HG03521 (cell line): Measurements from ENCODE around the gene LGR4.

Experiments
- ATAC-seq: cut with Tn5 transposase; IDR thresholded peaks from one replicate; pipeline ENCODE4 v1.9.1; 2021; ENCODE audit warnings: mild to moderate bottlenecking, moderate library complexity; ENCODE audit not compliant: unreplicated experiment

Gene LGR4

DNA sequence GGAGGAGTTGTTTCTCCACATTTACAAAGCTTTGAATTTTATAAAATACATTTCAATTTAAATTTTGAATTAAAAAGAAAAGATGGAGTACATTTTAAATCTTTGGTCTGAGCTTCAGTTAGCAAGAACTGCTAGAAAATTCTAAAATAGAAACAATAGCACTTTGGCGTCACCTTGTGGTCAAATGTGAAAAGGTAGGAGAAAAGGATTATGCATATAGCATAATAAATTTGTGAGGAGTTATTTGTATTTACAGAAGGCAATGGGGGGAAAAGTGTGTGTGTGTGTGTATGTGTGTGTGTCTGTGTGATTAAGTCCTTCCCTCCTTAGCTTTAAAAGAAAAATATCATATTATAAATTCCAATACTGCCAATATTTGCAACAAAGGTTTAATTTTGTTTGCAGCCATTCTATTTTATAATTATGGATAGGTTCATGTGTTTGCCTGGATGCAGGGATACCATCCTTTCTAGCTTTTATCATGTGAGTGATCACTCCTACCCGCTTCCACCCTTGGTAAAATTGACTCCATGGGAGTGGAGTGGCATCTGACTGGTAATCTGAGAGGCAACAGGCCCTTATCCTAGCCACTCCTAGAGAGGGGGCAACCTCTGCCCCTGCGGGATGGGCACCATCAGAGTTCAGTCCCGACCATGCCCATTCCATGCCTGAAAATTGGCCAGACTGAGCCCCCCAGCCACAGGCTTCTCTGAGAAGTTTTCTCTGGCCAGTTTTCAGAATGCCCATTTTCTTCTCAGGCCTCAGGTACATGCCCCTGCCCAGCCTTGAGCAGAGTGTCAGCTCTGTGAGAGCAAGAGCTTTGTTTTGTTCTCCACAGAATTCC, 13.6 kb upstream of the LGR4 start:
- no peak for ATAC-seq

DNA sequence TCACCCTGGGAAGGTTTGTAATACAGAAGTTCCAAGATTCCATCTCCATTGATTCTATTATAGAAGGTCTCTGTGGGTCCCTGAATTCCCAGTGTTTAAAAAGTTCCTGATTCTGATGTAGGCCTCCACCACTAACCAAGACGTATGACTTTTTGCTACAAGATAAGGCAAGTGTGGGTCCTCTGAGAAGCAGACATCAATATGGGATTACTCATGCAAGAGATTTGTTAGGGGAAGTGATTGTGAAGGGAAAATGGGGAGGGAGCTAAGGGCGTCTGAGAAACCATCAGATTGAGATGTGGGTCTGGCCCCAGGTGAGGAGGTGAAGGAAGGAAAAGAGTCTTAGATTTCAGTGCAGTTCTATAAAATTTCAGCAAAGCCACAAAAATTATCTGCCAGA, 10.2 kb upstream of the LGR4 start:
- ATAC-seq: no peak

DNA sequence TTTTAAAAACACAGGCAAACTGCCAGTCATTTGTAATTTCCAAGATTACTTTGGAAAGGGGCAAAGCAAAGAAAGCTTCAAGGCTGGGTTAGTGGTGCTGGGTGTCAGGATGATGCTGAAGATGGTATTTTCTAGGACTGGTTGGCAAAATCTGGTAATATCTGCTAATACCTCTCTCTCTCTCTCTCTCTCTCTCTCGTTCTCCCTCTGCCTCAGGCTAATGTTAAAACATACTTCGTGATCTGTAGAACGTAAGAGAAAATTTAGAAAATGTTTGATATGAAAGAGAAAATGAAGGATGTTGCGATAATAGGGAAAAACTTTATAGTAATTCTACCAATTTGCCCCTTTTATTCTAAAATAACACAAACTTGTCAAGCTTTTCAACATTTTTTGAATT, 9.4 kb upstream of the LGR4 start:
- ATAC-seq: no peak

DNA sequence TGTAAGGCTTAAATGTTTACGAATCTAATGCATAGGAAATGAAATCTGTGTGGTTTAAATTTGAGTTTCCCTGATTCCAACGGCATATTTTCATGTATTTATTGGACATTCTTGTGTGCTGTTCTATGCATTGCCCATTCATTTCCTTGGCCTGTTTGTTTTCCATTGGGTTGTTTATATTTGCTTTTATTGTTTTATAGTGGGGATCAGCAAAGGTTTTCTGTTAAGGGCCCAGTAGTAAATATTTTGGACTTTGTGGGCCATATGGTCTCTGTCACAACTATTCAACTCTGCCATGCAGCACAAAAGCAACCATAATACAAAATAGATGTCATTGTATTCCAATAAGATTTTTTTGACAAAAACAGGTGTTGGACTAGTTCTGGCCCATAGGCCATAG, 5.2 kb upstream of the LGR4 start:
- ATAC-seq: no peak

DNA sequence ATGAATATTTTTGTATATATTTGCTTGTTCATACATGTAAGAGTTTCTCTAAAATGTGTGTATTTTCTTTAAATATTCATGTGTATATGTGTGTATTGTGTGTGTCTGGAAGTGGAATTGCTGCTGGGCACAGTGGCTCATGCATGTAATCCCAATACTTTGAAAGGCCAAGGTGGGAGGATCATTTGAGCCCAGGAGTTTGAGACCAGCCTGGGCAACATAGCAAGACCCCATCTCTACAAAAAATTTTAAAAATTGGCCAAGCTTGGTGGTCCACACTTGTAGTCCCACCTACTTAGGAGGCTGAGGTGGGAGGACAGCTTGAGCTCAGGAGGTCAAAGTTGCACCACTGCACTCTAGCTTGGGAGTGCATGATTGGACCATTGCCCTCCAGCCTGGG, 4.7 kb upstream of the LGR4 start:
- ATAC-seq: no peak

DNA sequence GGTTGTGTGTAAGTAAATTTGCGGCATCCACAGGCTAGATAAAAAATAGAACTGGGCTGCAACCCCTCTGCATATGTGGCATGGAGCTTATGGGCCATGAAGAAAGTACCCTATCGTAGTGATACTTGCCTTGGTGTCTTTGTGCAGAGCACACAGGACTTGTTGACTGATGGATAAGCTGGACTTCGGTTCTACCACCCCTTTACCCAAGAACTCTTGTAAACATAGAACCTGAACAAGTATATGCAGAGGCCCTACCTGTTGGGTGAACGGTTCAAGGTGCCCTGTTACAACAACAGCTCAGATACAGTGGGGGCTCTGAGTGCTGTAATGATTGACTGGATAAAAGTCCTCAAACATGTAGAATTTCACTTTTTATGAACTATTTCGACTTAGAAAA, 3.0 kb upstream of the LGR4 start:
- ATAC-seq: no peak

DNA sequence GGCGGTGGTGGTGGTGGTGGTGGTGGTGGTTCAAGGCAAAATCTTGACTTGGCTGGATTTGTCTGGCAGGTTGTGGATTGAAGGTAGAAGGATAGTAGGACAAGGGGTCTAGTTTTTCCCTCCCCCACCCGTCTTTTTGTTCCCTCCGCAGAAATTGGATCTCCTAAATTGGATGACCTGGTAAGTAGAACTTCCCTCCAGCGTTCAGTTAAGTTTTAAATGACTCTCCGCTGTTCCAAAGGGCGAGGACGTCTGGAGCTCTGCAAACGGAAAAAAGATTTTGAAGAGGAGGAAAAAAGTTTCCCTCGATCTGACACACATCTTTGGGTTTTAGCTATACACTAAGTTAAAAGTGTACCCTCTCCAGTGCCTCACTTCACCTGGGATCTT, 422 bp upstream of the LGR4 start:
- no peak for ATAC-seq

DNA sequence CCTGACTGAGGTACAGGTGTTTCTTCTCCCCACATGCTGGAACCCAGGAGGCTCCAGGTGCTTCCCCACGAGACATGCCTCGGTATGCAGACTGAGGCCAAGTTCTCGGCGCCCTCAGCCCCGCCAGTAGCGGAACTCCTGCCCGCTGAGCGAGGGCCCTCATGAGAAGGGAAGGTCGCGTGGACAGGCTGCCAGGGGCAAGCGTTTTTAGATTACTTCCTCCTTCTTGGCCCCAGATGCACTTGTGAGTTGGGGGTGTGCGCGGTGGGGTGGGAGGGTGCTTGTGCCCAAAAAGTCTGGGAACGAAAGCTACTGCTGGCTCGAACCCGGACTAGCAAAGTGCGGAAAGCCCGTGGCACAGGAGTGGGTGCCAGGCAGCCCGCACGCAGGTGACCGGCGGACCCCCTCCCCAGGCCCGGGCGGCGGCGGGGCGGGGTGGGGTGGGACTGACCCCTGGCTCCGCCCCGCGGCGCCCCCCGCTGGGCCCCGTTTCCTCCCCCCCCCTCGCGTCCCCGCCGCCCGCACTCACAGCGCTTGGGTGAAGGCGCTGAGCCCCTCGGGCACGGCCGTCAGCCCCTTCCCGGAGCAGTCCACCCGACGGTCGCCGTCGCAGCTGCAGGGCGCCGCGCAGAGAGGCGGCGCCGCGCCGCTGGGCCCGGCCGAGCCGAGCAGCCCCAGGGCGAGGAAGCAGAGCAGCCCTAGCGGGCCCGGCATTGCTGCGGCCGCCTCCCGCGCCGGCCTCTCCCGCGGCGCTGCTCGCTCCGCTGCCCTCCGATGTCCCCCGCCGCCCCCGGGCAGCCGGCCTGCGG, 797 bp downstream of the LGR4 start:
- ATAC-seq: peak; percentile 50

DNA sequence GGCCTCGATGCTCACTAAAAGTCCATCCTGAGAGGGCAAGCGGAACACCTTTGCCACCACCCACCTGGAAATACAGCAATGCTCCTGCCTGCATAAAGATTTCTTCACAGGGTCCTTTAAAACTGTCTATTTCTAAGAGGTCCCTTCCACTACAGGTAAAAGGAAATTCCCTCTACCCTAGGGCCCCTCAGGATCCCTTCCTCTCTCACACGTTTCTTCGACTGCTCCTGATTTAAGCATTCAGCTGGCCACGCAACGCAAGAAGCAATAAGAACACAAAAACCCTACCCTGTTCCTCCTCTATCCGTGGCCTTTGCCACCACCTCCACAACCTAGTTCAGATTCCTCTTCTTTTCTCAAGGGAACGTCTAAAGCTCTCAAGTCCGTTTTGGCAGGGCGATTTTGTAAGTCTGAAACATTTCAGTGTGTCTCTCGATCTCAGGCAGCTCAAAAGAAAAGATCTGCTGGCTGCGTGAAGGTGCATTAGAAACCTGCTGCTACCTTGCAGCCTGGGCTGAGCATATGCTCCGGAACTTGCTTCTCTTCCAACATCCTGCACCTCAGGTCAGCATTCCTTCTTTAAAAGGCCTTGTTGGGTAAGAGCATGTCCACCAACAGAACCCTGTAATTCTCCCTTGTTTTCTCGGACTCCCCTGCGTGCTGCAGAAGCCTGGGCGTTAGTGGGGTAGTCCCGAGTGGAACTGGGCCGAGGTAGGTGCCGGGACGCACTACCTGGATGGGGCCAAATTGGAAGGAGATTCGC, 1.6 kb downstream of the LGR4 start:
- no peak for ATAC-seq

DNA sequence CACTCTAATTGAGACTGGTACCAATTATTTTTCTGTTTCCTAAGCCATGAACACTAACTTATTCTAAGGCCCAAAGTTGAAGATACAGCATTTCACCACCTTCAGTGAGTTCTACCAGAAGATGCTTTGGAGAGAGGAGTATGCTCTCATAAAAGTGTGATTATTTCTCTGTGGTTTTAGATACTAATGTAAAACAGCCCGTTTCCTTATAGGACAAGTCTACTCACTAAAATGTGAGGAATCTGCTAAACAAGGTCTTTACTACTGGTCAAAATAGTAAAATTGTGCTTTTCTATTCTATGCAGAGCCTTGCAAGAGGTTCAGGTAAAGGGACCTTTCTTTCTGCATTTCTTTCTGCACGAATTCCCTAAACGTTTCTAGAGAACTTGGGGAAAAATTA, 2.4 kb downstream of the LGR4 start:
- no peak for ATAC-seq

DNA sequence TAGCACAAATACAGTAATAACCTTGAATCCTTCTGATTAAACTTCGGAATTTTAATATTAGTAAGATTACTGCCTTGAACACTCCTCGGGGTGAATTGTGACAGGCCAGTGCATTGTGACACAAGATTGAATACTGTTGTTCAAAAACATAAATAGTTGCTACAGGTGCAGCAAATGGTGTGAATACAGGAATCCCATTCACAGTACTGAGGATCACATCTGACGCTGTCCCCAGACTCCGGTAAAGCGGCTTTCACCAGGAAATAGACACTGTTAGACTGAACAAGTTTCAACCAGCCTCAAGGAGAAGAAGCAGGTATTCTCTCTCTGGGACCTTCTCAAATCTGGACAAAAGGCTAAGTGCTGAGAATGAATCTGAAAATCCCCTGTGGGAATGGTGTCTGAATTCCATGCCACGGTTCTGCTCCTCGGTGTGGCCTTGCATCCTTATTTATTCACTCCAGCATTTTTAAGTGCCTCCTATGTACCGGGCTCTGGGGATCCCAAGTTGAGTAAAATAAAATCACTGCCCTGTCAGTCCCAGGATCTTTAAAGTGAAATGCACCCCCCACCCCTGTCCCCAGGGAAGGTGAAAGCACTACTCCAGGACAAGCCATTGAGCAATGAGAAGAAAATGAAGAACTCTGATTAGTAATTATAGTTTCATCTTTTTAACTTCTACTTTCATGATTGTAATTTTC, 3.4 kb downstream of the LGR4 start:
- ATAC-seq: no peak

DNA sequence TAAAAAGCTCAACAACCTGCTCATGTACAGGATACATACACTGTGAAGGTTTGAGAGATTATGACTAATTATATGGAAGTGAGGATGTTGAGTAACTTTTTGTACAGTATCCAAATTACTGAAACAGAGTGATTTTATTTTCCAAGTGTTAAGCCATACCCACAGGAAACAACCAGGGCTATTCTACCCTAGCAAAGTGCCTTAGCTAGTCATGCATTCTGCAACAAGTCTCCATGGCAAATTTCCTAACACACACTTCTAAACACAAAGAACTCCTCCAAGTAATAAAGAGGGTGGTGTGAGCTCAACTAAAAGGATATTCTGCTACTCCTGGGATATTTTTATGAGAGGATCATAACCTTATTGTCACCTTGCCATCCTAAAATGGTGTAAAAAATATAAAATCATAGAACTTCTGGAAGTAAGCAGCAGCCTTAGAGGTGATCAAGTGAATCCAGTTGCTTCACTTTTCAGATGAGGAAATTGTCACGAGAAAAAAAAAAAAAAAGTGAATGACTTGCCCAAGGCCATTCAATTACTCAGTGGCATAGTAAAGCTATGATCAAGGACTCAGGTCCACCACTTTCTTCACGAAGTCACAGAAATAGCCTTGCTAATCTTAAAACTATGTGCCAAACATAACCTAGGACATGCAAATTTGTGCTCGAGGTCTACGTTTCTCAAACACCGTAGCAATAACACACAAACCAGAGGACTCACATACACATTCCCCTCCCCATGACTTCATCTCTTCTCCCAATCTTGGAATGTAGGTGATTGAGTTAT, 4.2 kb downstream of the LGR4 start:
- no peak for ATAC-seq

DNA sequence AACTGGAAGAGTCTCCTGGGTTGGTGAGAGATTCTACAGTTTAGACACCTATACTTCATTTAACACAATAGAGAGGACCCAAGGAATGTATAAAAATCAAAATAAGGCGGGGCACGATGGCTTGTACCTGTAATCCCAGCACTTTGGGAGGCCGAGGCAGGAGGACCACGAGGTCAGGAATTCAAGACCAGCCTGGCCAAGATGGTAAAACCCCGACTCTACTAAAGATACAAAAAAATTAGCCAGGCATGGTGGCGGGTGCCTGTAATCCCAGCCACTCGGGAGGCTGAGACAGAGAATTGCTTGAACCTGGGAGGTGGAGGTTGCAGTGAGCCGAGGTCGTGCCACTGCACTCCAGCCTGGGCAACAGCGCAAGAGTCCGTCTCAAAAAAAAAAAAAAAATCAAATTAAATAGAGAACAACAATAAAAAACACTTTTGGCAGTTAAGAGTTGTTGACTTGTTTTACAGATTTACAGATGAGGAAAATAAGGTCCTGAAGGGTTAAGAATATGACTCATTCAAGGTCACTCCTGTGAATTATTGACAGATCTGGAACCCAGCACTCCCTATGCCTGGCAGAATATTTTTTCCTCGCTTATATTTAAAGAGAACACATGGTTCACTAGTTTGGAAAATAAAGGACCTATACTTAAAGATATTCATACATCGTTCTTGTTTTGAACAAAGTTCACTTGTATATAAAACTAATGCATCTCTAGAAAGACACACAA, 5.2 kb downstream of the LGR4 start:
- no peak for ATAC-seq

DNA sequence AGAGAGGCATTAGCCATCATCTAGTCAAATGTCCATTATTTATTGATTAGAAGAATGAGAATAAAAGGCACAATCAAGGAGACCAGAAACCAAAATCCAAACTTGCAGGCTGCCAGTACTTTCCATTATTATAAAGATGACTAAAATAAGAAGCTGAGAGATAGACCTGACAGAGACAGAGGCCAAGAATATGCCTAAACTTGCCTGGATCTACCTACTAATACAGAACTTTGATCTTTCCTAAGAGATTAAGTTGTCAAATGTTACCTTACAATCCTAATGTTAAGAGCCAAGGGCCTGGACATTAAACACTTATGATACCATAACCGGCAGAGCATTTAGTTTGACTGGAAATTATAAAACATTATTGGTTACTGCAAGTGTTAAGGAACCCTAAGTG, 6.2 kb downstream of the LGR4 start:
- no peak for ATAC-seq

DNA sequence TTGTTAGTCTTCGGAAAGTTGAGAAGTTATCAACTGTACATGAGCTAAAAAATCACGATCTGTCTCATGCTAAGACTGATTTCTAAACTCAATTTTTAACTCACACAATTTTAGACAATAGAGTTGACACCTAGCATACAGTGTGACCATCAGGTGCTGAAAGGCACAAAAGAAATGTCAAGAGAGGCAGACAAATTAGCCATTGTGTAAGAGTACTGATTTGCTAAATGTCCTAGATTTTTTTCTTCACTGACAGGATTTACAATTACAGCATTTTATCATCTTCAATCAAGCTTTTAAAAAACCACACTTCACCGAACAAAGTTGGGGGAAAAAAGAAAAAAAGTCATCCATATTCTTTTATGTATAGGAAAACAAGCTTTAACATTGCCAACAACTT, 7.0 kb downstream of the LGR4 start:
- no peak for ATAC-seq

DNA sequence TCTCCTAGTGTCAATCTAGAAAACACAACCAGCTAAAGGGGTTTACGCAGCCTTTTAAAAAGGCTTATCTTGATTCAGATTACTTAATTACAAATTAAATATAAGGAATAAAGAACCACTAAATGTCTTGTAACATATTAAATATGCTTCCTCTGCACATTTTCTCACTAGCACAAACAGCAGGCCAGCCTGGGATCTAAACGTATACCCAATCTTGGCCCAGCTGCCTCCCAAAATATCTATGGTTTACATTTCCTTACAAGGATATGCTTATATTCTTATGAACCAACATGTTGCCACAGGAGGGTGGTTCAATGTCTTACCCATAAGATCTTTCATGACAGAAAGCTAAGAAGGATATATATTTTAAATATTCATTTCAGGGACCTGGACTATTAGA, 7.7 kb downstream of the LGR4 start:
- ATAC-seq: no peak

DNA sequence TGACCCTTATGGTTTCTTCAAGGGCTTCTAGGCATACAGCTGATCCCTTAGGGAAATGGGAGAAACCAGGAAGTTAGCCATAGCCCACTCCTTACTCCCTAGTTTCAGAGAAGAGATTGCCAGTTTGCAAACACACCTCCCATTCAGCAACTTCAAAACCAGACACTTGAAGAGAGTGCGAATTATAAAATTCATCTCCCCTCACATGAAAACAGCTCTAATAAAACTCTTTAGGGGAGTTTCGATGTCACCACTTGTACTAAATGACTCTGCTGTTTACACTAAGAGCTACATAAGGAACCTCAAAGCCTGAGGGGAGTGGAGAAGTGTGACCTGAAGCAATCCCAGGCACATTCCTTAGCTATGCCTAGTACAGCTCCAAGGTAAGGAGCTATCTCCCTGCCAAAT, 8.3 kb downstream of the LGR4 start:
- no peak for ATAC-seq

DNA sequence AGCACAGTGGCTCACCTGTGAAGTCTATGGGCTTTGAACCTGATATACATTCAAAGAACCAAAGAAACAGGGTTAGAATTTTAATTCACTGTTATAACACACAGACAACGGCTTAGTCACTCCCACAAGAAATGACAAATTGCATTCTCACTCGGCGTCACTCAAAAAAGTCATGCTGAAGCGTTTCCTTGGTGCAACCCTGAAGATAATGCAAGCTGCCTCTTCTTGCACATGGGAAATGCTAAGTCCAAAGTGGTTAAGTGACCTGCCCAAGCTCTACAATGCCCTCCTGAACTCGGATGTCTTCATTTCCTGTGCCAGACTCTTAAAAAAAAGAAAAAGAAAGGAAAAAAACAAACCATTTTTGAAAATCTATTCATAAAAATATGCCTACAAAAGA, 10.0 kb downstream of the LGR4 start:
- no peak for ATAC-seq

DNA sequence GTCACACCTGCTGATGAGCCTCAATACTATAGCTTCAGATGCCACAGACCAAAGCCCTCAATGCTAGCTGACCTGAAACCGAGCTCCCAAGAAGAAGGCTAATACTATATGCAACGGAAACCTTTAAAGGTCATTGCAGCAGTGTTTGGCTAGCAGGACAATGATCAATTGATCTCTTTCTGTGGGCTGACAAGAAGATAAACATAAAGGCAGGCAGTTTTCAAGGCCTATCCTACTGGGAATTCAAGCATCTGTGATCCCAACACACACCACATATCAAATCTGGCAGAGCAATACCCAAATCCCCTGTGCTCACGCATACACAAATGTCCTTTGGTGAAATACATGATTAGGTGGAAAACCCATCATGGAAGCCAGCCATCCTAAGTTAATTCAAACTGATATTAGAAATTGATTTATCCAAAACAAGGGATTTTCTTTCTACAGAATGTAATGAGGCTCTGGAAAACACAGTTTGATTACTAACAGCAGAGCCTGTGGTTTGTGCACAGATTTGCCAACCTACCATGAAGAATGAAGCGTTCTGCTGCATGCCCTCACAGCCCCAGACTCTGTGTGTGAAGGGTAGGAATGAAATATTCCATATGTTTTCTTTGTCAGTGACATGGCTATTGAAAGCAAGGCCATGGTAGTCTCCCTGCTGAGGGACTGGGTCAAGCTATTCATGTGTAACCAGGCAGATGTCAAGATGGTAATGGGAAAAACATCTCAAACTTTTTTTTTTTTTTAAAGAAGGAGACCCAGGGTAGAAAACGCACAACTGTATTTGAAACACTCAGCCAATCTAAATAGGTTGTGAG, 12.2 kb downstream of the LGR4 start:
- ATAC-seq: no peak
